AG09309 (cell line): ENCODE results near the gene PGPEP1.

Source experiments
- DNase-seq: peaks from one replicate; pipeline ENCODE4 v3.0.0-alpha.2; 2010; ENCODE audit warnings: low read depth
- H3K4me3 ChIP-seq: 2 replicates; pipeline ENCODE4 v1.5.1; 2011; ENCODE audit warnings: mild to moderate bottlenecking, low read depth, low read length, moderate library complexity; ENCODE audit not compliant: control insufficient read depth
- CTCF ChIP-seq: IDR thresholded peaks from 2 replicates; pipeline ENCODE4 v1.5.1; 2011; ENCODE audit warnings: mild to moderate bottlenecking, low read depth, low read length, inconsistent platforms; ENCODE audit not compliant: insufficient read depth, control insufficient read depth; ENCODE audit errors: missing control alignments

PGPEP1 gene

GRCh38 chr19:18307271-18307681, 33.1 kb upstream of the PGPEP1 start:
- no peak overlapping the region for H3K4me3 ChIP-seq
- TF ChIP-seq CTCF = no peak
- no peak for DNase-seq

- H3K4me3 ChIP-seq = no peak overlapping the region
- TF ChIP-seq CTCF = no peak
- DNase-seq = no peak
Observed at GRCh38 chr19:18308051-18308947, 32.1 kb upstream of the PGPEP1 start.

- no peak overlapping the region for H3K4me3 ChIP-seq
- DNase-seq = no peak
- no peak for TF ChIP-seq CTCF
Observed at GRCh38 chr19:18308948-18309325, 31.5 kb upstream of the PGPEP1 start.

GRCh38 chr19:18309525-18310064, 30.8 kb upstream of the PGPEP1 start:
- no peak overlapping the region for H3K4me3 ChIP-seq
- no peak for DNase-seq
- no peak for TF ChIP-seq CTCF

GRCh38 chr19:18310118-18310909, 30.1 kb upstream of the PGPEP1 start:
- no peak overlapping the region for H3K4me3 ChIP-seq
- no peak for DNase-seq
- no peak for TF ChIP-seq CTCF

- TF ChIP-seq CTCF = no peak
- no peak for DNase-seq
- H3K4me3 ChIP-seq = no peak overlapping the region
Observed at GRCh38 chr19:18310966-18311365, 29.4 kb upstream of the PGPEP1 start.
